ENCODE data around the gene USP33.
"Not testable (repeated sequence)": the region's sequence is repeated elsewhere in the genome, so short reads cannot be mapped to it uniquely, and the experiment has no call there.

Gene USP33

GRCh38 chr1:77671836-77672235, 87.8 kb downstream of the USP33 start:
- Mint-ChIP-seq H3K36me3 (peaks cover 2% of the 10 kb centered on the region), H3K4me3 (no peak overlapping the region), H3K27ac (peak overlapping the region; percentile 46)

GRCh38 chr1:77670330-77670729, 89.3 kb downstream of the USP33 start:
- peaks cover 23% of the 10 kb centered on the region for H3K4me1 Mint-ChIP-seq
- H3K4me3 Mint-ChIP-seq: no peak overlapping the region
- DNase-seq (ENCODE audit: low spot score in 2 of 2): no peak
- H3K27me3 Mint-ChIP-seq: no peaks in the 10 kb centered on the region
- H3K27ac Mint-ChIP-seq: no peak overlapping the region
- peaks cover 2% of the 10 kb centered on the region for H3K36me3 Mint-ChIP-seq
- no peaks in the 10 kb centered on the region for H3K9me3 Mint-ChIP-seq
- no peak for ATAC-seq (ENCODE audit: low read depth)

More at GRCh38 chr1:77671836-77672235, 87.8 kb downstream of the USP33 start:
- no peaks in the 10 kb centered on the region for H3K27me3 Mint-ChIP-seq
- H3K4me1 Mint-ChIP-seq: peaks cover 21% of the 10 kb centered on the region
- ATAC-seq (ENCODE audit: low read depth): no peak
- no peaks in the 10 kb centered on the region for H3K9me3 Mint-ChIP-seq
- DNase-seq (ENCODE audit: low spot score in 2 of 2): no peak

DNA sequence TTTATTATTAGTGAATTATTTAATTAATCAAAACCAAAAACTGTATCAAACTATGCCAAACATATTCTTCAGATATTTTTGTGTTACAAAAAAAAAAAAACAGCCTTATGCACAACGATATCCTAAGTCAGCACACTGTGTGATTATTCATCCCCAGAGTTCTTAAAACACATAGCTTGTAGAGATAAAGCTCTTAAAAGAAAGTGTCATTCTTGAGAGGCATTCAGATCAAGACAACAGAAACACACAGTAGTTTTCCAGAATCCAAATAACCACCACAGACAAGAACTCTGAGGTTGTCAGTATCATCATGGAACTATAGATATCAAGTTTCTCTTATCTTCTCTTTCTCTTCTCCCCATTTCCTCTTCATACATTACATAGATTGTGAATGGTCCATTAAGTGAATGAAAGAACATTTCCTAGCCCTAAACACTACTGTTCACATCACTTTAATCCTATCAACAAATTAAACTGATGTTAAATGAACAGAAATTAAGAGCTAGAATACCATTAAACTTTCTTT, 90.7 kb downstream of the USP33 start:
- peaks cover under 1% of the 10 kb centered on the region for H3K36me3 Mint-ChIP-seq
- H3K4me3 Mint-ChIP-seq: no peak overlapping the region
- ATAC-seq (ENCODE audit: low read depth): no peak
- peaks cover 20% of the 10 kb centered on the region for H3K4me1 Mint-ChIP-seq
- DNase-seq (ENCODE audit: low spot score in 2 of 2): no peak
- H3K9me3 Mint-ChIP-seq: no peaks in the 10 kb centered on the region
- H3K27ac Mint-ChIP-seq: no peak overlapping the region
- no peaks in the 10 kb centered on the region for H3K27me3 Mint-ChIP-seq

- H3K4me3 Mint-ChIP-seq: no peak overlapping the region
- peaks cover 14% of the 10 kb centered on the region for H3K4me1 Mint-ChIP-seq
- ATAC-seq (ENCODE audit: low read depth) (no peak), DNase-seq (ENCODE audit: low spot score in 2 of 2) (no peak)
- no peaks in the 10 kb centered on the region for H3K27me3 Mint-ChIP-seq
- peaks cover 2% of the 10 kb centered on the region for H3K36me3 Mint-ChIP-seq
- H3K27ac Mint-ChIP-seq: no peak overlapping the region
- no peaks in the 10 kb centered on the region for H3K9me3 Mint-ChIP-seq
These were observed 94.6 kb downstream of the USP33 start for GRCh38 chr1:77664939-77665516.

- DNase-seq (ENCODE audit: low spot score in 2 of 2) (no peak), ATAC-seq (ENCODE audit: low read depth) (no peak)
- peaks cover 8% of the 10 kb centered on the region for H3K4me1 Mint-ChIP-seq
- H3K4me3 Mint-ChIP-seq: no peak overlapping the region
- H3K9me3 Mint-ChIP-seq: no peaks in the 10 kb centered on the region
- no peaks in the 10 kb centered on the region for H3K27me3 Mint-ChIP-seq
- peaks cover 4% of the 10 kb centered on the region for H3K36me3 Mint-ChIP-seq
- no peak overlapping the region for H3K27ac Mint-ChIP-seq
These were observed 98.0 kb downstream of the USP33 start for GRCh38 chr1:77661696-77662095.

- Mint-ChIP-seq H3K27me3 (no peaks in the 10 kb centered on the region), H3K4me3 (no peak overlapping the region), H3K9me3 (no peaks in the 10 kb centered on the region), H3K4me1 (peaks cover 12% of the 10 kb centered on the region), H3K36me3 (peaks cover 5% of the 10 kb centered on the region), H3K27ac (peak overlapping the region; percentile 15)
- no peak for ATAC-seq (ENCODE audit: low read depth)
- DNase-seq (ENCODE audit: low spot score in 2 of 2): no peak
These were observed 99.6 kb downstream of the USP33 start for GRCh38 chr1:77659879-77660593.

DNA sequence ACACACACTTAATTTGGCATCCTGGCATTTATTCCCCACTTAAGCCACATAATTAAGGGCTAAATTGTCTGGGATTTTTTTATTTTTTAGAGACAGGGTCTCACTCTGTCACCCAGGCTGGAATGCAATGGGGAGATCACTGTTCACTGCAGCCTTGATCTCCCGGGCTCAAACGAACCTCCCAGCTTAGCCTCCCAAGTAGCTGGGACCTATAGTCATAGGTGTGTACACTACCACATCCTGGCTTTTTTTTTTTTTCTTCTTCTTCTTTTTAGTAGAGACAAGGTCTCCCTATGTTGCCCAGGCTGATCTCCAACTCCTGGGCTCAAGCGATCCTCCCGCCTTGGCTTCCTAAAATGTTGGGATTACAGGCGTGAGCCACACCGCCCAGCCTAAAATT, 101.4 kb downstream of the USP33 start:
- H3K27me3 Mint-ChIP-seq: no peaks in the 10 kb centered on the region
- no peak for DNase-seq (ENCODE audit: low spot score in 2 of 2)
- H3K36me3 Mint-ChIP-seq: peaks cover 7% of the 10 kb centered on the region
- no peak overlapping the region for H3K27ac Mint-ChIP-seq
- no peak overlapping the region for H3K4me3 Mint-ChIP-seq
- peaks cover 15% of the 10 kb centered on the region for H3K4me1 Mint-ChIP-seq
- no peak for ATAC-seq (ENCODE audit: low read depth)
- no peaks in the 10 kb centered on the region for H3K9me3 Mint-ChIP-seq

DNA sequence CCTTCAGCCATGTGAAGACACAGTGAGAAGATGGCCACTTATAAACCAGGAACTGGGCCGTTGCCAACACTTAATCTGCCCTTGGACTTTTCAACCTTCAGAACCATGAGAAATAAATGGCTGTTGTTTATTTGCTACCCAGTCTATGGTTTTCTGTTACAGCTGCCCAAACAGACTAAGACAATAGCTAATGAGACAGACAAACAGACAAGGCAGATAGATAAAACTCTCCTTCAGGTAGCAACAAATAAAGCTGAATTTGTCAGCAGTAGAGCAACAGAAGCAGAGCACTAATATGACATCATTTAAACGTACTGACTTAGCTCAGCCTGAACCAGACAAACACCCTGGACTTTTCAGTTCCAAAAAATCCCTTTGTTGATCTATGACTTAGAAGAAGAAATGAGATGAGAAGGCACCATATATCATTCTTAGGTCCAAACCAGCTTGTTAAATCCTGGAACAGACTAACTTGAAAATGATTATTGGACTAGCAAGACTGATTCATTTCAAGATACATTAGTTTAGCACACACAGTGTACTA, 104.1 kb downstream of the USP33 start:
- peaks cover under 1% of the 10 kb centered on the region for H3K9me3 Mint-ChIP-seq
- DNase-seq (ENCODE audit: low spot score in 2 of 2) (no peak), ATAC-seq (ENCODE audit: low read depth) (no peak)
- no peaks in the 10 kb centered on the region for H3K27me3 Mint-ChIP-seq
- peak overlapping the region; percentile 62 for H3K27ac Mint-ChIP-seq
- H3K4me1 Mint-ChIP-seq: peaks cover 25% of the 10 kb centered on the region
- no peak overlapping the region for H3K4me3 Mint-ChIP-seq
- peaks cover 22% of the 10 kb centered on the region for H3K36me3 Mint-ChIP-seq

DNA sequence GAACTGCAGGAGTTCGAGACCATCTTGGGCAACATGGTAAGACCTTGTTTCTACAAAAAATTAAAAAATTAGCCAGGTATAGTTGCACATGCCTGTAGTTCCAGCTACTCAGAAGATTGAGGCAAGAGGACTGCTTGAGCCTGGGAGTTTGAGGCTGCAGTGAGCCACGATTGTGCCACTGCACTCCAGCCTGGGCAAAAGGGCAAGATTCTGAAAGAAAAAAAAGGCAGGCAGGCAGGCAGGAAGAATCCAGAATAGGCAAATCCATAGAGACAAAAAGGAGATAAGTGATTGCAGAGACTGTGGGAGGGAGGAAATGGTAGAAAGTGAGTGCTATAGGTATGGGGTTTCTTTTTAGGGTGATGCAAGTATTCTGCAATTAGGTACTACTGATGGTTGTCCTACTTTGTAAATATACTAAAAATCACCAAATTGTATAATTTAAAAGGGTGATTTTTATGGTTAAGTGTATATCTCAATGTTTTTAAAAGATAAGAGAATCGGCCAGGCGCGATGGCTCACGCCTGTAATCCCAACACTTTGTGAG, 106.6 kb downstream of the USP33 start:
- Mint-ChIP-seq H3K27me3 (no peaks in the 10 kb centered on the region), H3K4me1 (peaks cover 23% of the 10 kb centered on the region), H3K4me3 (no peak overlapping the region), H3K36me3 (peaks cover 34% of the 10 kb centered on the region), H3K27ac (peak overlapping the region; percentile 15), H3K9me3 (peaks cover 8% of the 10 kb centered on the region)
- ATAC-seq (ENCODE audit: low read depth) (no peak), DNase-seq (ENCODE audit: low spot score in 2 of 2) (no peak)

- no peak overlapping the region for H3K27ac Mint-ChIP-seq
- peaks cover 8% of the 10 kb centered on the region for H3K9me3 Mint-ChIP-seq
- peaks cover 23% of the 10 kb centered on the region for H3K4me1 Mint-ChIP-seq
- DNase-seq (ENCODE audit: low spot score in 2 of 2) (no peak), ATAC-seq (ENCODE audit: low read depth) (no peak)
- H3K36me3 Mint-ChIP-seq: peaks cover 38% of the 10 kb centered on the region
- no peaks in the 10 kb centered on the region for H3K27me3 Mint-ChIP-seq
- no peak overlapping the region for H3K4me3 Mint-ChIP-seq
These were observed 107.4 kb downstream of the USP33 start for GRCh38 chr1:77652268-77652667.

GRCh38 chr1:77649127-77649526, 110.5 kb downstream of the USP33 start:
- Mint-ChIP-seq H3K4me3 (no peak overlapping the region), H3K27me3 (no peaks in the 10 kb centered on the region), H3K36me3 (peaks cover 43% of the 10 kb centered on the region), H3K9me3 (peaks cover 8% of the 10 kb centered on the region), H3K27ac (no peak overlapping the region), H3K4me1 (peaks cover 19% of the 10 kb centered on the region)
- no peak for ATAC-seq (ENCODE audit: low read depth)
- no peak for DNase-seq (ENCODE audit: low spot score in 2 of 2)

GRCh38 chr1:77646224-77646623, 113.4 kb downstream of the USP33 start:
- DNase-seq (ENCODE audit: low spot score in 2 of 2); H3K27ac Mint-ChIP-seq; H3K9me3 Mint-ChIP-seq; ATAC-seq (ENCODE audit: low read depth); H3K4me1 Mint-ChIP-seq; H3K27me3 Mint-ChIP-seq; H3K4me3 Mint-ChIP-seq: not testable (repeated sequence)
- peaks cover 32% of the 10 kb centered on the region for H3K36me3 Mint-ChIP-seq
